ENCODE data around the gene GLYATL1B. TPM values are rescaled to one million over a fixed set of nuclear protein-coding genes. Genes with fewer than 3 reads are reported as not detected.

GLYATL1B gene
- total RNA-seq, 1 experiment from 2014 or later = not detected

DNA sequence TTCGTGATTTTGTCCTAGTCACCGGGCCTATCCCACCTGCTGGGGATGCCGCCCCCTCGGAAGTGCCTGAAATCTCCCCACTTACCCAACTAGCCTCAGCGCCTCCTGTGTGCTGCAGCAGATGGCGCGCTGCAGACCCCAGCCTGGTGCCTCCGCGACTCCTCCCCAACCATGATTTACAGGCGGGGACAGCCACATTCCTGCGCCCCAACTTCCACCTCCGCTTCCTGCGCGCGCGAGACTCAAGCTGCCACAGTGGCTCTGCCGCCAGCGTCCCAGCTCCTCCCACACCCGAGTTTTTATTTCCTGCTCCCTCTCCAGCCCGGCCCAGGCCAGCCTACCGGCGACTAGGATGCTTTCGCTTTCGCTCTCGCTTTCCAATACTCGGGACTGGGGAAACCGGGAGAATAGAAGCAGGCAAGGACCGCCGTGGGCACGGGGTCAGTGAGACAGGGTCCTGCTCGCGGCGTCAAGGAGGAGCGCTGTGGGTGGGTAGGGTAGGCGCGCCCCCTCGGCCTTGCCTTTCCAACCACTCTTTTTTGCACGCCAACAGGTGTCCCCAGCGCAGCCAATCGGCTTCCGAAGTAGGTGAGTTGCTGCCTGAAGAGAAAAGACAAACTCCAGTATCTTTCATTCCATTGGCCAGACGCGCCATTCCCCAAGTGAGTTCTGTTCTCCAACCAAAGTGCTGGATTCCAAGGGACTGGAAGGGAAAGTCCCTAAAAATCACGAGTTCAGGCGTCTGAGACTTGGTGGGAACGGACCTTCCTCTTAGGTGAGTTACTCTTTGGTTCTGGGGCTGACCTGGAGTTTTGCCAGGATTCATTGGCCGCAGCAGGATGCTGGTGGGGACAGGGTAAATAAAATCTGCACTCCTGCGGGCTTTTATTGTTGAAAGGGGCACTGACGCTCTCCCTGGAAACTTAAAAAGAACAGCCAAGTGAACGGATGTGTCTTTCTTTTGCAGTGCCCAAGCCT lies 56.7 kb downstream of the GLYATL1B start, which contains the start of gene FAM111A:
Gene FAM111A (plus strand): TSS at position 327 of the 978 bp plus-strand sequence. CDS start 6,017 bp downstream, outside the sequence.
- 0 out of 2 replicates have a peak, but pooled peaks have one; percentile 48 for TF ChIP-seq SIN3A (IDR thresholded peaks at IDR 0.05; ENCODE audit: borderline replicate concordance, insufficient read depth, low read depth, low read length)
- TF ChIP-seq, protein P1, sequence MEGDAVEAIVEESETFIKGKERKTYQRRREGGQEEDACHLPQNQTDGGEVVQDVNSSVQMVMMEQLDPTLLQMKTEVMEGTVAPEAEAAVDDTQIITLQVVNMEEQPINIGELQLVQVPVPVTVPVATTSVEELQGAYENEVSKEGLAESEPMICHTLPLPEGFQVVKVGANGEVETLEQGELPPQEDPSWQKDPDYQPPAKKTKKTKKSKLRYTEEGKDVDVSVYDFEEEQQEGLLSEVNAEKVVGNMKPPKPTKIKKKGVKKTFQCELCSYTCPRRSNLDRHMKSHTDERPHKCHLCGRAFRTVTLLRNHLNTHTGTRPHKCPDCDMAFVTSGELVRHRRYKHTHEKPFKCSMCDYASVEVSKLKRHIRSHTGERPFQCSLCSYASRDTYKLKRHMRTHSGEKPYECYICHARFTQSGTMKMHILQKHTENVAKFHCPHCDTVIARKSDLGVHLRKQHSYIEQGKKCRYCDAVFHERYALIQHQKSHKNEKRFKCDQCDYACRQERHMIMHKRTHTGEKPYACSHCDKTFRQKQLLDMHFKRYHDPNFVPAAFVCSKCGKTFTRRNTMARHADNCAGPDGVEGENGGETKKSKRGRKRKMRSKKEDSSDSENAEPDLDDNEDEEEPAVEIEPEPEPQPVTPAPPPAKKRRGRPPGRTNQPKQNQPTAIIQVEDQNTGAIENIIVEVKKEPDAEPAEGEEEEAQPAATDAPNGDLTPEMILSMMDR (IDR thresholded peaks at IDR 0.05) = peak; percentile 61
- no peak for TF ChIP-seq REST (IDR thresholded peaks at IDR 0.05; ENCODE audit: insufficient read depth in 1 of 2, low read depth in 2 of 2, low read length in 1 of 2)
- TF ChIP-seq POLR2AphosphoS5 (IDR thresholded peaks at IDR 0.05; ENCODE audit: low read depth, low read length) = no peak
- TF ChIP-seq TCF7L2 (IDR thresholded peaks at IDR 0.05; ENCODE audit: low read depth, low read length) = no peak
- Histone ChIP-seq H3K36me3 (ENCODE audit: control insufficient read depth, insufficient read depth, low read length) (no peaks in the 10 kb centered on the region; the same call in 1 of the 2 replicates), H3K4me3 (ENCODE audit: low read depth in 2 of 2, low read length in 2 of 2) (peak within 1 kb of the TSS; percentile 87 to 97), H3K4me1 (ENCODE audit: control insufficient read depth, insufficient read depth, low read length) (peaks cover 21% of the 10 kb centered on the region), H3K27ac (ENCODE audit: low read length) (peak within 1 kb of the TSS; percentile 95), H3K27me3 (ENCODE audit: control insufficient read depth, insufficient read depth, low read length) (no peaks in the 10 kb centered on the region), H3K9me3 (ENCODE audit: control insufficient read depth, insufficient read depth, low read depth, low read length) (no peaks in the 10 kb centered on the region)
- intact Hi-C loops (cut with micrococcal nuclease; ENCODE audit: unreplicated experiment) (no loop called here), in situ Hi-C loops (cut with HindIII; ENCODE audit: low pct_unique_long_range_greater_than_20kb, low sequenced_read_pairs) (no loop called here)
- ATAC-seq = peak; percentile 86
- POLR2A ChIA-PET = no interaction called here
- BruUV-seq (replicated peaks) = no TSS peak
- no peak for DNase-seq (ENCODE audit: low read depth, low spot score)
- CTCF ChIA-PET = no interaction called here

DNA sequence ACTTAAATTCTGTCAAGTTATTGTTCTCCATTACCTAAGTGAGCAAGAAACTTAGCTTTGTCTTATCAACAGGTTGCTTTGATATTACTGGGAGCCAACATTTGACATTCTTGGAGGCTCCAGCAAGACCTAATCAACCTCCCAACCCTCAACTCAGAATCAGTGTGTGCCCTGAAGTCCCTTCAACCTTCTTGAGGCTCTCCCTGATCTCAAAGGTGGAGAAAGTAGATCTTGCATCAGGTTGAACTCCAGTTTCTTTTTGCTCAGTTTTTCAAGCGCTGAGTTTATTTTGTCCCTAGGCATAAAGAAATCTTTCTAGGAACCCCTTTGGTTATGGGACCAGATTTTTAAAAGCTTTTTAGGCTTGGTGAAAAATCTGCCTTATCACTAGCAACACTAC lies 58.0 kb downstream of the GLYATL1B start:
- Histone ChIP-seq H3K27me3 (ENCODE audit: control insufficient read depth, insufficient read depth, low read length) (no peaks in the 10 kb centered on the region), H3K36me3 (ENCODE audit: control insufficient read depth, insufficient read depth, low read length) (peaks cover 4% of the 10 kb centered on the region), H3K9me3 (ENCODE audit: control insufficient read depth, insufficient read depth, low read depth, low read length) (no peaks in the 10 kb centered on the region), H3K4me1 (ENCODE audit: control insufficient read depth, insufficient read depth, low read length) (peaks cover 21% of the 10 kb centered on the region), H3K27ac (ENCODE audit: low read length) (peak overlapping the region; percentile 95), H3K4me3 (ENCODE audit: low read depth in 2 of 2, low read length in 2 of 2) (peak overlapping the region; percentile 87 to 97)
- POLR2A ChIA-PET = no interaction called here
- TF ChIP-seq POLR2AphosphoS5 (IDR thresholded peaks at IDR 0.05; ENCODE audit: low read depth, low read length) = no peak
- TF ChIP-seq, protein P1 (IDR thresholded peaks at IDR 0.05) = no peak
- no peak for TF ChIP-seq REST (IDR thresholded peaks at IDR 0.05; ENCODE audit: insufficient read depth in 1 of 2, low read depth in 2 of 2, low read length in 1 of 2)
- TF ChIP-seq TCF7L2 (IDR thresholded peaks at IDR 0.05; ENCODE audit: low read depth, low read length) = no peak
- no peak for TF ChIP-seq SIN3A (IDR thresholded peaks at IDR 0.05; ENCODE audit: borderline replicate concordance, insufficient read depth, low read depth, low read length)
- intact Hi-C loops (cut with micrococcal nuclease; ENCODE audit: unreplicated experiment) (no loop called here), in situ Hi-C loops (cut with HindIII; ENCODE audit: low pct_unique_long_range_greater_than_20kb, low sequenced_read_pairs) (no loop called here)
- CTCF ChIA-PET = interaction anchor here (1.0 to 2.6 kb wide), 4 partner anchors 9 to 86 kb away, joined by 3 to 13 read pairs (median 6); no protein-coding TSS in a partner anchor
- DNase-seq (ENCODE audit: low read depth, low spot score) (no peak), ATAC-seq (no peak)
- no TSS peak for BruUV-seq (replicated peaks)

Data from Panc1 (cell line).